ENCODE results near the gene LDLRAD3. TPM values are rescaled to one million over a fixed set of nuclear protein-coding genes. Genes with fewer than 3 reads are reported as not detected.

Gene LDLRAD3
- total RNA-seq, 1 donor: 10.5 TPM

- Histone ChIP-seq H3K4me2 (ENCODE audit: insufficient read depth, low read length) (no peak overlapping the region), H3K4me1 (ENCODE audit: insufficient read depth, low read length) (peaks cover 19% of the 10 kb centered on the region), H3K9me3 (ENCODE audit: low read depth, low read length) (no peaks in the 10 kb centered on the region), H3K4me3 (ENCODE audit: insufficient read depth, low read length) (no peak overlapping the region), H4K20me1 (ENCODE audit: insufficient read depth, low read length) (no peaks in the 10 kb centered on the region), H3K27ac (ENCODE audit: low read depth, low read length) (no peak overlapping the region), H3K79me2 (ENCODE audit: insufficient read depth, low read length) (peaks cover 8% of the 10 kb centered on the region), H3K36me3 (ENCODE audit: insufficient read depth, low read length) (no peaks in the 10 kb centered on the region), H2AFZ (ENCODE audit: low read length) (no peak overlapping the region), H3K27me3 (ENCODE audit: insufficient read depth, low read length) (no peaks in the 10 kb centered on the region)
- DNase-seq (ENCODE audit: insufficient read length, low spot score, missing footprints): no peak
- no peak for TF ChIP-seq CTCF (IDR thresholded peaks at IDR 0.05; ENCODE audit: extremely low read depth, low read depth, low read length)
These were observed 24.7 kb downstream of the LDLRAD3 start for GRCh38 chr11:35968386-35969088.

GRCh38 chr11:35969089-35970042 lies 25.5 kb downstream of the LDLRAD3 start:
- no peaks in the 10 kb centered on the region for H4K20me1 ChIP-seq (ENCODE audit: insufficient read depth, low read length)
- no peaks in the 10 kb centered on the region for H3K27me3 ChIP-seq (ENCODE audit: insufficient read depth, low read length)
- peaks cover 8% of the 10 kb centered on the region for H3K79me2 ChIP-seq (ENCODE audit: insufficient read depth, low read length)
- peak overlapping the region; percentile 26 for H2AFZ ChIP-seq (ENCODE audit: low read length)
- no peak for DNase-seq (ENCODE audit: insufficient read length, low spot score, missing footprints)
- no peak overlapping the region for H3K4me2 ChIP-seq (ENCODE audit: insufficient read depth, low read length)
- H3K4me3 ChIP-seq (ENCODE audit: insufficient read depth, low read length): no peak overlapping the region
- H3K27ac ChIP-seq (ENCODE audit: low read depth, low read length): no peak overlapping the region
- TF ChIP-seq CTCF (IDR thresholded peaks at IDR 0.05; ENCODE audit: extremely low read depth, low read depth, low read length): no peak
- H3K4me1 ChIP-seq (ENCODE audit: insufficient read depth, low read length): peaks cover 12% of the 10 kb centered on the region
- H3K36me3 ChIP-seq (ENCODE audit: insufficient read depth, low read length): no peaks in the 10 kb centered on the region
- H3K9me3 ChIP-seq (ENCODE audit: low read depth, low read length): no peaks in the 10 kb centered on the region

DNA sequence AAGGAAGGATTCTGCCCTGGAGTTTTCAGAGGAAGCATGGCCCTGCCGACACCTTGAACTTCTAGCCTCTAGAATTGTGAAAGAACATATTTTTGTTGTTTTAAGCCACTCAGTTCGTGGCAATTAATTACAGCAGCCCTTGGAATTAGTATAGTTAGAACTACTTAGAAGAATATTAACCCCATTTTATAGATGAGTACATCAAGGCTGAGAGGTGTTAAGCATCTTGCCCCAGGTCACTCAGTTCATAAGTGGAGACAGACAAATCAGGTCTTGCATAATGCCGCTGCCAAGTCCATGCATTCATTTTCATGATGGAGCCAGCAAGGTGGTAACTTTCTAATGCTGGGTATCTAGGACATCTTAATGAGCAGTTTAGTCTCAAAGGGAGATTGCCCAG lies 26.6 kb downstream of the LDLRAD3 start:
- no peak for TF ChIP-seq CTCF (IDR thresholded peaks at IDR 0.05; ENCODE audit: extremely low read depth, low read depth, low read length)
- no peak overlapping the region for H3K27ac ChIP-seq (ENCODE audit: low read depth, low read length)
- H3K27me3 ChIP-seq (ENCODE audit: insufficient read depth, low read length): no peaks in the 10 kb centered on the region
- H3K4me1 ChIP-seq (ENCODE audit: insufficient read depth, low read length): peaks cover 8% of the 10 kb centered on the region
- H2AFZ ChIP-seq (ENCODE audit: low read length): no peak overlapping the region
- no peak for DNase-seq (ENCODE audit: insufficient read length, low spot score, missing footprints)
- peaks cover 5% of the 10 kb centered on the region for H3K79me2 ChIP-seq (ENCODE audit: insufficient read depth, low read length)
- no peak overlapping the region for H3K4me3 ChIP-seq (ENCODE audit: insufficient read depth, low read length)
- H3K4me2 ChIP-seq (ENCODE audit: insufficient read depth, low read length): no peak overlapping the region
- no peaks in the 10 kb centered on the region for H4K20me1 ChIP-seq (ENCODE audit: insufficient read depth, low read length)
- no peaks in the 10 kb centered on the region for H3K9me3 ChIP-seq (ENCODE audit: low read depth, low read length)
- no peaks in the 10 kb centered on the region for H3K36me3 ChIP-seq (ENCODE audit: insufficient read depth, low read length)

Measured in osteoblast (primary cell).